H1 (cell line): ENCODE measurements around the gene ELAPOR1. TPM values are rescaled to one million over a fixed set of nuclear protein-coding genes. Genes with fewer than 3 reads are reported as not detected.

Experiments used
- CTCF ChIA-PET: fragments of 300-600 bp; sonication (Branson Sonifier 250); formaldehyde crosslinking; loops from one replicate; lab custom pipeline; 2021; ENCODE audit not compliant: partially characterized antibody; lab: Charles Lee
- POLR2A ChIA-PET: fragments of 300-600 bp; sonication (Branson Sonifier 250); formaldehyde crosslinking; loops from one replicate; lab custom pipeline; 2021; ENCODE audit warnings: inconsistent platforms; ENCODE audit not compliant: partially characterized antibody; lab: Charles Lee
- DNase-seq, 2 experiments: peaks; one replicate each; pipeline versions ENCODE4 v3.0.0 to v3.0.0-alpha.2; 2010 to 2022; ENCODE audit warnings: low spot score in 2 of 2, low read depth in 1 of 2, mixed read lengths in 1 of 2
- FAIRE-seq: peaks from 2 replicates; lab custom pipeline; 2011; peaks lifted over from hg19 to GRCh38; lab: Jason Lieb, UNC
- H2AFZ ChIP-seq: 2 replicates; pipeline ENCODE4 v1.8.1; 2012; ENCODE audit warnings: low read length, inconsistent platforms
- H2AK5ac ChIP-seq: 2 replicates; pipeline ENCODE4 v1.6.1; 2013; ENCODE audit warnings: low read depth, low read length
- H2BK120ac ChIP-seq: replicated peaks from 2 replicates; pipeline ENCODE3; 2013; ENCODE audit warnings: low read depth, low read length, inconsistent platforms
- H2BK12ac ChIP-seq: 2 replicates; pipeline ENCODE4 v1.6.1; 2013; ENCODE audit warnings: low read depth, low read length
- H2BK15ac ChIP-seq: 2 replicates; pipeline ENCODE4 v1.6.1; 2013; ENCODE audit warnings: low read length
- H2BK20ac ChIP-seq: 2 replicates; pipeline ENCODE4 v1.6.1; 2013; ENCODE audit warnings: low read length
- H2BK5ac ChIP-seq: 2 replicates; pipeline ENCODE4 v1.6.1; 2013; ENCODE audit warnings: low read depth, low read length
- H3K14ac ChIP-seq: 2 replicates; pipeline ENCODE4 v1.6.1; 2013; ENCODE audit warnings: inconsistent platforms; ENCODE audit not compliant: insufficient read length
- H3K18ac ChIP-seq: 2 replicates; pipeline ENCODE4 v1.6.1; 2013; ENCODE audit warnings: low read length; ENCODE audit errors: extremely low read depth
- H3K23ac ChIP-seq: 2 replicates; pipeline ENCODE4 v1.6.1; 2013; ENCODE audit warnings: inconsistent platforms; ENCODE audit not compliant: insufficient read length
- H3K23me2 ChIP-seq: 2 replicates; pipeline ENCODE4 v1.6.1; 2013; ENCODE audit warnings: low read depth, low read length
- H3K27ac ChIP-seq: 2 replicates; pipeline ENCODE4 v1.6.1; 2011; ENCODE audit warnings: low read depth, low read length, inconsistent platforms
- H3K27me3 ChIP-seq, 4 experiments: replicated peaks in 1 of 4; 1 replicate in 1 of 4; 2 replicates in 3 of 4; pipeline versions ENCODE4 v1.6.1 to v1.8.1; 2011 to 2013; ENCODE audit warnings: low read length in 3 of 4, mild to moderate bottlenecking in 3 of 4, inconsistent platforms in 2 of 4, mixed read lengths in 2 of 4, moderate library complexity in 1 of 4; ENCODE audit not compliant: control insufficient read depth in 3 of 4, insufficient read depth in 3 of 4; ENCODE audit errors: extremely low read depth in 1 of 4
- H3K36me3 ChIP-seq, 4 experiments: 2 replicates each; pipeline versions ENCODE4 v1.6.1 to v1.8.1; 2011 to 2013; ENCODE audit warnings: mild to moderate bottlenecking in 4 of 4, low read length in 3 of 4, moderate library complexity in 2 of 4, control low read depth in 1 of 4, inconsistent platforms in 1 of 4; ENCODE audit not compliant: insufficient read depth in 4 of 4, control insufficient read depth in 2 of 4
- H3K4ac ChIP-seq: replicated peaks from 2 replicates; pipeline ENCODE3; 2013; ENCODE audit warnings: low read length, low read depth, mixed read lengths, inconsistent platforms; ENCODE audit not compliant: insufficient read length
- H3K4me1 ChIP-seq, 4 experiments: replicated peaks in 1 of 4; 1 replicate in 1 of 4; 2 replicates in 3 of 4; pipeline versions ENCODE4 v1.6.1 to v1.8.1; 2011 to 2013; ENCODE audit warnings: low read length in 3 of 4, inconsistent platforms in 2 of 4, mixed read lengths in 1 of 4; ENCODE audit not compliant: insufficient read depth in 4 of 4, control insufficient read depth in 3 of 4
- H3K4me2 ChIP-seq, 2 experiments: 2 replicates each; pipeline versions ENCODE4 v1.6.1 to v1.8.1; 2011 to 2013; ENCODE audit warnings: low read depth in 2 of 2, low read length in 2 of 2, control low read depth in 1 of 2, inconsistent platforms in 1 of 2, mild to moderate bottlenecking in 1 of 2; ENCODE audit not compliant: insufficient read depth in 1 of 2
- H3K4me3 ChIP-seq, 4 experiments: fragments of 200-600, 300-600 bp in 1 of 4; sonication (generic), shearing (Covaris generic), sonication (Bioruptor Twin) in 1 of 4; 2 replicates each; pipeline versions ENCODE4 v1.5.1 to v1.8.1; 2011 to 2016; ENCODE audit warnings: low read length in 4 of 4, low read depth in 3 of 4, control low read depth in 2 of 4, inconsistent platforms in 2 of 4, mild to moderate bottlenecking in 2 of 4, mixed read lengths in 1 of 4, moderate library complexity in 1 of 4; ENCODE audit not compliant: insufficient read depth in 2 of 4; ENCODE audit errors: extremely low read depth in 1 of 4
- H3K56ac ChIP-seq: replicated peaks from 2 replicates; pipeline ENCODE3; 2013; ENCODE audit warnings: low read depth, mild to moderate bottlenecking, mixed read lengths, low read length, inconsistent platforms; ENCODE audit not compliant: insufficient read length
- H3K79me1 ChIP-seq: 2 replicates; pipeline ENCODE4 v1.6.1; 2013; ENCODE audit warnings: low read depth, low read length, control low read depth
- H3K79me2 ChIP-seq, 2 experiments: 2 replicates each; pipeline versions ENCODE4 v1.6.1 to v1.8.1; 2012 to 2013; ENCODE audit warnings: low read length in 2 of 2, mild to moderate bottlenecking in 2 of 2, inconsistent platforms in 1 of 2; ENCODE audit not compliant: insufficient read depth in 2 of 2, control insufficient read depth in 1 of 2
- H3K9ac ChIP-seq, 4 experiments: replicated peaks in 1 of 4; 1 replicate in 1 of 4; 2 replicates in 3 of 4; pipeline versions ENCODE4 v1.6.1 to v1.8.1; 2011 to 2013; ENCODE audit warnings: low read depth in 3 of 4, low read length in 3 of 4, control low read depth in 2 of 4, mild to moderate bottlenecking in 2 of 4, moderate library complexity in 2 of 4, inconsistent platforms in 1 of 4; ENCODE audit errors: extremely low read depth in 1 of 4
- H3K9me3 ChIP-seq, 2 experiments: 2 replicates each; pipeline versions ENCODE4 v1.6.1 to v1.8.1; 2012 to 2013; ENCODE audit warnings: mild to moderate bottlenecking in 2 of 2, moderate library complexity in 2 of 2, control low read depth in 1 of 2, inconsistent platforms in 1 of 2, low read depth in 1 of 2, low read length in 1 of 2, mixed read lengths in 1 of 2; ENCODE audit not compliant: insufficient read depth in 2 of 2
- H4K20me1 ChIP-seq, 2 experiments: replicated peaks in 1 of 2; 2 replicates each; pipeline versions ENCODE3 to v1.8.1; 2011 to 2013; ENCODE audit warnings: inconsistent platforms in 2 of 2, low read length in 2 of 2, mild to moderate bottlenecking in 1 of 2; ENCODE audit not compliant: insufficient read depth in 2 of 2, control insufficient read depth in 1 of 2
- H4K5ac ChIP-seq: 2 replicates; pipeline ENCODE4 v1.6.1; 2013; ENCODE audit warnings: low read length, low read depth, mixed read lengths, inconsistent platforms; ENCODE audit not compliant: insufficient read length
- H4K8ac ChIP-seq: 2 replicates; pipeline ENCODE4 v1.8.0; 2013; ENCODE audit warnings: mild to moderate bottlenecking, moderate library complexity, low read length, inconsistent platforms; ENCODE audit not compliant: insufficient read depth; ENCODE audit errors: extremely low read depth
- H4K91ac ChIP-seq: replicated peaks from 2 replicates; pipeline ENCODE3; 2013; ENCODE audit warnings: low read length, mixed read lengths, inconsistent platforms; ENCODE audit not compliant: insufficient read length
- SIN3A ChIP-seq, 2 experiments: IDR thresholded peaks in 1 of 2; conservative IDR thresholded peaks in 1 of 2; 2 replicates each; pipeline ENCODE4 v1.6.1; 2011 to 2012; ENCODE audit warnings: low read length in 2 of 2, improper control_type of control experiment in 1 of 2, low read depth in 1 of 2, mild to moderate bottlenecking in 1 of 2
- WGBS, 2 experiments: shearing (Covaris generic) in 1 of 2; methylation state at CpG; one replicate each; pipeline versions ENCODE4 v1.1.6 to v1.1.7; 2013 to 2015; ENCODE audit warnings: low lambda C conversion rate in 2 of 2, mixed read lengths in 2 of 2, inconsistent platforms in 1 of 2, low coverage in 1 of 2, missing lambda C conversion rate in 1 of 2; ENCODE audit not compliant: insufficient replicate concordance in 2 of 2, insufficient coverage in 1 of 2, insufficient read length in 1 of 2; ENCODE audit errors: extremely low coverage in 1 of 2, missing lambda C conversion rate in 1 of 2; 5-methylcytosine and 5-hydroxymethylcytosine counted together
- polyA plus RNA-seq, 7 experiments: library from polyadenylated mRNA; depleted of rRNA in 3 of 7; stranded (reverse) in 5 of 7; unstranded in 2 of 7; fragments of >200 nt in 5 of 7; fragments of 200-250 nt in 2 of 7; gene quantifications; 1 replicate in 5 of 7; 2 replicates in 1 of 7; 4 replicates in 1 of 7; pipeline versions ENCODE4 v1.2.1 to v1.2.3, GENCODE V29; 2011 to 2013; ENCODE audit warnings: missing spikeins in 2 of 7, mixed read lengths in 2 of 7
- total RNA-seq: library from RNA; stranded (reverse); fragmentation: NEBNext Ultra II Directional; extraction: Animal tissue kit (Norgen Biotek cat#: 25700); gene quantifications from 2 replicates; pipeline ENCODE4 v1.2.1, GENCODE V29; 2021

Gene ELAPOR1
- total and polyA plus RNA-seq, 2 of the 8 experiments (the other 6 are each of a cell fraction or from before 2014, with no cell fraction given) = 1.2 to 2.5 TPM

GRCh38 chr1:109094871-109095270 lies 19.0 kb upstream of the ELAPOR1 start:
- POLR2A ChIA-PET = interaction anchor here (0.6 to 0.9 kb wide), 3 partner anchors 13 to 34 kb away, joined by 3 read pairs; no protein-coding TSS in a partner anchor
- CTCF ChIA-PET = no interaction called here

More at GRCh38 chr1:109094871-109095270, 19.0 kb upstream of the ELAPOR1 start:
- H3K79me1 ChIP-seq = no peaks in the 10 kb centered on the region
- no peak overlapping the region for H3K56ac ChIP-seq
- H3K27me3 ChIP-seq = no peaks in the 10 kb centered on the region
- H4K91ac ChIP-seq = no peak overlapping the region
- no peak overlapping the region for H4K8ac ChIP-seq
- no peak overlapping the region for H3K9ac ChIP-seq
- no peak overlapping the region for H3K4me2 ChIP-seq
- 100% methylated on average over 1 of the region's 1 CpG; no CpG with 5 or more reads in 1 of the 2 experiments for WGBS, 2 experiments
- H2BK15ac ChIP-seq = no peak overlapping the region
- no peak overlapping the region for H3K4ac ChIP-seq
- no peak overlapping the region for H3K23ac ChIP-seq
- H2BK12ac ChIP-seq = no peak overlapping the region
- no peak overlapping the region for H2AK5ac ChIP-seq
- no peak overlapping the region for H2BK5ac ChIP-seq
- H3K4me1 ChIP-seq = no peaks in the 10 kb centered on the region; a peak in 1 of 7 replicates
- no peak for DNase-seq
- H3K4me3 ChIP-seq = no peak overlapping the region
- no peak overlapping the region for H2AFZ ChIP-seq
- no peaks in the 10 kb centered on the region for H3K23me2 ChIP-seq
- TF ChIP-seq SIN3A (conservative IDR thresholded peaks at IDR 0.05 in 1 of 2, IDR thresholded peaks at IDR 0.05 in 1 of 2; ENCODE audit: low read depth in 1 of 2, low read length in 2 of 2) = no peak
- no peak overlapping the region for H3K27ac ChIP-seq
- peaks cover 0 to 7% (median 2%) of the 10 kb centered on the region in 4 experiments; a peak in 3 of 8 replicates for H3K36me3 ChIP-seq
- H4K5ac ChIP-seq = no peak overlapping the region
- no peak for FAIRE-seq
- peaks cover 0 to 16% of the 10 kb centered on the region in 2 experiments; a peak in 3 of 4 replicates for H3K79me2 ChIP-seq
- H3K9me3 ChIP-seq = no peaks in the 10 kb centered on the region
- H4K20me1 ChIP-seq = peaks cover 0 to 2% of the 10 kb centered on the region in 2 experiments
- H3K14ac ChIP-seq = no peak overlapping the region
- H3K18ac ChIP-seq = no peak overlapping the region
- no peak overlapping the region for H2BK120ac ChIP-seq
- no peak overlapping the region for H2BK20ac ChIP-seq
